OCI-LY1 (cell line): ENCODE results near the gene KRT6B.

Experiments
- H2AFZ ChIP-seq: fragments of 200-600 bp; sonication (generic), shearing (Covaris generic); 2 replicates; pipeline ENCODE4 v1.6.0; 2014; ENCODE audit warnings: antibody characterized with exemption, mild to moderate bottlenecking, low read length
- H3F3A ChIP-seq: fragments of 200-600 bp; sonication (generic), shearing (Covaris generic); 2 replicates; pipeline ENCODE4 v1.6.0; 2014; ENCODE audit warnings: mild to moderate bottlenecking, antibody characterized with exemption, low read length, moderate library complexity; ENCODE audit not compliant: insufficient read depth
- H3K27ac ChIP-seq: fragments of 200-600 bp; sonication (generic); 2 replicates; pipeline ENCODE4 v1.5.1; 2014; ENCODE audit warnings: low read length, mixed run types, mild to moderate bottlenecking, low read depth; ENCODE audit not compliant: poor library complexity, severe bottlenecking
- H3K27me3 ChIP-seq: fragments of 200-600 bp; sonication (generic); 2 replicates; pipeline ENCODE4 v1.6.0; 2014; ENCODE audit warnings: antibody characterized with exemption, mild to moderate bottlenecking, low read length, moderate library complexity; ENCODE audit not compliant: insufficient read depth
- H3K36me3 ChIP-seq: fragments of 200-600 bp; sonication (generic); 2 replicates; pipeline ENCODE4 v1.6.1; 2014; ENCODE audit warnings: mild to moderate bottlenecking, antibody characterized with exemption, low read length, moderate library complexity, mixed read lengths; ENCODE audit not compliant: insufficient read depth
- H3K4me1 ChIP-seq: fragments of 200-600 bp; sonication (generic); 2 replicates; pipeline ENCODE4 v1.5.1; 2014; ENCODE audit warnings: mild to moderate bottlenecking, low read length, moderate library complexity; ENCODE audit not compliant: insufficient read depth, severe bottlenecking
- H3K4me2 ChIP-seq: fragments of 200-600 bp; sonication (generic), shearing (Covaris generic); 2 replicates; pipeline ENCODE4 v1.6.1; 2014; ENCODE audit warnings: low read length
- H3K4me3 ChIP-seq: fragments of 200-600 bp; sonication (generic); 2 replicates; pipeline ENCODE4 v1.5.1; 2014; ENCODE audit warnings: low read length, low read depth, mild to moderate bottlenecking, mixed read lengths; ENCODE audit not compliant: poor library complexity, severe bottlenecking
- H3K79me2 ChIP-seq: fragments of 200-600 bp; shearing (Covaris generic); 2 replicates; pipeline ENCODE4 v1.6.1; 2016; ENCODE audit warnings: mixed run types, low read length, mixed read lengths; ENCODE audit not compliant: insufficient read depth
- H3K9ac ChIP-seq: fragments of 200-600 bp; sonication (generic), shearing (Covaris generic); 2 replicates; pipeline ENCODE4 v1.6.1; 2014; ENCODE audit warnings: mild to moderate bottlenecking, low read length, mixed read lengths
- H3K9me2 ChIP-seq: fragments of 200-600 bp; sonication (generic), shearing (Covaris generic); 2 replicates; pipeline ENCODE4 v1.6.1; 2014; ENCODE audit warnings: low read depth, mild to moderate bottlenecking, low read length, mixed read lengths
- H3K9me3 ChIP-seq: fragments of 200-600 bp; shearing (Covaris generic); 2 replicates; pipeline ENCODE4 v1.6.1; 2014; ENCODE audit warnings: low read length, mixed read lengths
- H4K20me1 ChIP-seq: fragments of 200-600 bp; sonication (generic), shearing (Covaris generic); 2 replicates; pipeline ENCODE4 v1.6.0; 2016; ENCODE audit warnings: mild to moderate bottlenecking, low read length; ENCODE audit not compliant: insufficient read depth
- EZH2 ChIP-seq: fragments of 200-600 bp; sonication (generic), shearing (Covaris generic); IDR thresholded peaks from 2 replicates; pipeline ENCODE4 v1.8.0; 2017; ENCODE audit warnings: borderline replicate concordance, mixed run types, mild to moderate bottlenecking, antibody characterized with exemption, low read length, moderate library complexity, mixed read lengths
- TF ChIP-seq, protein P1 (sequence below): fragments of 200-600 bp; sonication (generic), shearing (Covaris generic); IDR thresholded peaks from 2 replicates; pipeline ENCODE4 v1.5.1; 2017; ENCODE audit warnings: mild to moderate bottlenecking, antibody characterized with exemption, low read length, moderate library complexity, mixed read lengths

The KRT6B gene

DNA sequence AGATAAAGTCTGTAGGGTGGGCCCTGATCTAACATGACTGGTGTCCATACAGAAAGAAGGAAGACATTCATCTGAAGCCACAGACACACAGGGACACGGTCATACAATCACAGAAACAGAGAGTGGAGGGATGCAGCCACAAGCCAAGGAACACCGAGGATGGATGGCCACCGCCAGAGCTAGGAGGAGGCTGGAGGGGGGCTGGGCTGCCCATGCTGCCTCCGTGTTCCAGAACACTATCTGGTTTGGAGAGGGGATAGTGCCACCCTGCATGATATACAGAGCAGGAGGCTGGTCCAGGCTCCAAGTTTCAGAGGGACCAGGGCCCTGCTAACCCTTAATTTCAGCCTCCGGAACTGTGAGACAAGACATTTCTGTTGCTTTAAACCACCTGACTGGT, 26.5 kb downstream of the KRT6B start:
- TF ChIP-seq EZH2 = no peak
- TF ChIP-seq, protein P1, sequence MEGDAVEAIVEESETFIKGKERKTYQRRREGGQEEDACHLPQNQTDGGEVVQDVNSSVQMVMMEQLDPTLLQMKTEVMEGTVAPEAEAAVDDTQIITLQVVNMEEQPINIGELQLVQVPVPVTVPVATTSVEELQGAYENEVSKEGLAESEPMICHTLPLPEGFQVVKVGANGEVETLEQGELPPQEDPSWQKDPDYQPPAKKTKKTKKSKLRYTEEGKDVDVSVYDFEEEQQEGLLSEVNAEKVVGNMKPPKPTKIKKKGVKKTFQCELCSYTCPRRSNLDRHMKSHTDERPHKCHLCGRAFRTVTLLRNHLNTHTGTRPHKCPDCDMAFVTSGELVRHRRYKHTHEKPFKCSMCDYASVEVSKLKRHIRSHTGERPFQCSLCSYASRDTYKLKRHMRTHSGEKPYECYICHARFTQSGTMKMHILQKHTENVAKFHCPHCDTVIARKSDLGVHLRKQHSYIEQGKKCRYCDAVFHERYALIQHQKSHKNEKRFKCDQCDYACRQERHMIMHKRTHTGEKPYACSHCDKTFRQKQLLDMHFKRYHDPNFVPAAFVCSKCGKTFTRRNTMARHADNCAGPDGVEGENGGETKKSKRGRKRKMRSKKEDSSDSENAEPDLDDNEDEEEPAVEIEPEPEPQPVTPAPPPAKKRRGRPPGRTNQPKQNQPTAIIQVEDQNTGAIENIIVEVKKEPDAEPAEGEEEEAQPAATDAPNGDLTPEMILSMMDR = no peak
- no peaks in the 10 kb centered on the region for H3K9me3 ChIP-seq
- no peak overlapping the region for H3K4me2 ChIP-seq
- H3K4me1 ChIP-seq = no peaks in the 10 kb centered on the region
- no peak overlapping the region for H3K27ac ChIP-seq
- no peaks in the 10 kb centered on the region for H3F3A ChIP-seq
- H2AFZ ChIP-seq = no peak overlapping the region
- no peaks in the 10 kb centered on the region for H3K36me3 ChIP-seq
- no peaks in the 10 kb centered on the region for H4K20me1 ChIP-seq
- H3K27me3 ChIP-seq = no peaks in the 10 kb centered on the region; the same call in 1 of the 2 replicates
- no peak overlapping the region for H3K9ac ChIP-seq
- no peak overlapping the region for H3K4me3 ChIP-seq
- no peaks in the 10 kb centered on the region for H3K79me2 ChIP-seq
- no peaks in the 10 kb centered on the region for H3K9me2 ChIP-seq

DNA sequence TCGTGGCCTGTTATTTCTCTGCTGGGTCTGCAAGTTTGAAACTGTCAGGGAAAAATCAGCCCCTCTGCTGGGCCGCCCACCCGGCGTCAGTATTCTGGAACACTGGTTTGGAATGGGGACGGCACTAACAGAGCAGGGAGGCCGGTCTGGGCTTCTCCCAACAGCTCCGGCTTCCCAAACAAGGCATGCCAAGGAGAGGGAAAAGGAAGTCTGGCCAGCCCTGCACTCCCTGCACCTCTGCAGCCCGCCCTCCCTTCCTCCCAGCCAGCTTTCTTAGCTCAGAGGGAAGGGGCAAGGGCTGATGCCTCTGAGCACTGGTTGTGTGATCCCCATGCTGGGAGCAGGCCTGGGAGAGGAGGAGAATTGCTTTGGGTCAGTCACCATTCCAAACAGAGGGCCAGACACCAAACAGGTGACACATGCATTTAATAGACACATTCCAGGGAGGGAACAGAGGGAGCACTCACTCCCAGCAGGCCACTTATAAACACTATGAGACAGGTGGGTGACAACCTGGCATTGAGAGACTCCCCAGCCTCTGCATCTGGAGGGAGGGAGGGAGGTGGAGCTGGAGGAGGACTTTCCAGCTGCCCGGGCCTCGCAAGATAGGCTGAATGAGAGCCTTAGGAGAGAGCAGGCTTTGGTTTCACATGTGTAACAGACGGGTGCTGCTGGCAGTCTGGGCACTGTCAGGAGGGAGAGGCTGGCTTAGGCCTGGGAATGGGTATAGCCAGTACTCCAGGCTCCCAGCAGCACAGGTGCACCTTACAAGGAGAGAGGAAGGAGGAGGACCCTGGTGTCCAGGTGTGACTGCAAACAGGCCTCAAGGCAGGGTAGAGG, 28.1 kb downstream of the KRT6B start:
- H3K27me3 ChIP-seq = no peaks in the 10 kb centered on the region; the same call in none of the 2 replicates
- H3F3A ChIP-seq = no peaks in the 10 kb centered on the region
- no peaks in the 10 kb centered on the region for H3K9me2 ChIP-seq
- H3K4me1 ChIP-seq = no peaks in the 10 kb centered on the region
- TF ChIP-seq, protein P1 = no peak
- TF ChIP-seq EZH2 = no peak
- no peaks in the 10 kb centered on the region for H4K20me1 ChIP-seq
- H3K4me3 ChIP-seq = no peak overlapping the region
- H2AFZ ChIP-seq = no peak overlapping the region
- no peaks in the 10 kb centered on the region for H3K36me3 ChIP-seq
- H3K4me2 ChIP-seq = no peak overlapping the region
- H3K9me3 ChIP-seq = no peaks in the 10 kb centered on the region
- H3K9ac ChIP-seq = no peak overlapping the region
- no peak overlapping the region for H3K27ac ChIP-seq
- no peaks in the 10 kb centered on the region for H3K79me2 ChIP-seq

DNA sequence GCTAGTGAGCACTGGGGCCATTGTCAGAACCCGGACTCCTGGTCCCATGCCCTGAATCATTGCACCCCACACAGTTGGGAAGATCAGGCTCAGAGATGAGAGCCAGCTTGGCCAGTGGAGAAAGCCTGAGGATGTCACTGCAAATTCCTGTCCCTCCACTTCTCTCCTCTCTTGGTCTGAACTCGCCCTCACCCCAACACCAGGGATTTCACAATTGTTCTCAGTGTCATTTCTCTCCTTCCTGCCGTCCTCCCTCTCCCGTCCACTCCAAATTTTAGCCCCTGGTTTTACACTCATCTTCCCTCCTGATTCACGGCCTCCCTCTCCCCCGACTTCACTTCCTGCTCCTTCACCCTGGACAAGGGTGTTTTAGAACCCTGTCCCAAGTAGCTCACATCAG, 28.9 kb downstream of the KRT6B start:
- H3K9ac ChIP-seq = no peak overlapping the region
- H3F3A ChIP-seq = no peaks in the 10 kb centered on the region
- no peaks in the 10 kb centered on the region for H3K36me3 ChIP-seq
- no peaks in the 10 kb centered on the region for H3K79me2 ChIP-seq
- no peaks in the 10 kb centered on the region; the same call in none of the 2 replicates for H3K27me3 ChIP-seq
- no peaks in the 10 kb centered on the region for H3K9me3 ChIP-seq
- H4K20me1 ChIP-seq = no peaks in the 10 kb centered on the region
- H3K4me1 ChIP-seq = no peaks in the 10 kb centered on the region
- H3K27ac ChIP-seq = no peak overlapping the region
- H3K4me3 ChIP-seq = no peak overlapping the region
- no peak overlapping the region for H3K4me2 ChIP-seq
- TF ChIP-seq, protein P1 = no peak
- no peak for TF ChIP-seq EZH2
- H3K9me2 ChIP-seq = no peaks in the 10 kb centered on the region
- H2AFZ ChIP-seq = no peak overlapping the region
